GM12865 (cell line): Measurements from ENCODE around the gene INPP5A.

Source experiments
- DNase-seq: peaks from one replicate; pipeline ENCODE4 v3.0.0; 2010; ENCODE audit warnings: low read depth
- H3K4me3 ChIP-seq: 2 replicates; pipeline ENCODE4 v1.5.1; 2011; ENCODE audit warnings: mild to moderate bottlenecking, low read depth, low read length, control low read depth
- CTCF ChIP-seq: IDR thresholded peaks from 2 replicates; pipeline ENCODE4 v1.5.1; 2011; ENCODE audit warnings: low read length, control low read depth, low read depth, inconsistent platforms; ENCODE audit not compliant: insufficient read depth; ENCODE audit errors: missing control alignments

The INPP5A gene

GRCh38 chr10:132556994-132557441, 19.4 kb downstream of the INPP5A start:
- no peak for TF ChIP-seq CTCF
- no peak for DNase-seq

GRCh38 chr10:132557696-132558515, 20.3 kb downstream of the INPP5A start:
- H3K4me3 ChIP-seq: no peak overlapping the region
- TF ChIP-seq CTCF: no peak
- no peak for DNase-seq

More at GRCh38 chr10:132556994-132557441, 19.4 kb downstream of the INPP5A start:
- no peak overlapping the region for H3K4me3 ChIP-seq

- no peak for TF ChIP-seq CTCF
- DNase-seq: no peak
- no peak overlapping the region for H3K4me3 ChIP-seq
Measured at GRCh38 chr10:132558516-132559413, 21.2 kb downstream of the INPP5A start.

GRCh38 chr10:132559538-132559937, 22.0 kb downstream of the INPP5A start:
- no peak overlapping the region for H3K4me3 ChIP-seq
- no peak for TF ChIP-seq CTCF
- DNase-seq: no peak

- H3K4me3 ChIP-seq: no peak overlapping the region
- DNase-seq: no peak
- no peak for TF ChIP-seq CTCF
Measured at GRCh38 chr10:132560241-132560731, 22.7 kb downstream of the INPP5A start.

GRCh38 chr10:132562177-132562915, 24.8 kb downstream of the INPP5A start:
- no peak for TF ChIP-seq CTCF
- DNase-seq: no peak
- no peak overlapping the region for H3K4me3 ChIP-seq
